Measurements from ENCODE around the gene SYCE3. TPM values are rescaled to one million over a fixed set of nuclear protein-coding genes. Genes with fewer than 3 reads are reported as not detected.

Gene SYCE3
- total and polyA plus RNA-seq, 2 donors (not counting 3 experiments of a cell fraction or from before 2014, with no cell fraction given), result not detected

GRCh38 chr22:50563413-50564160 is 868 bp upstream of the SYCE3 start:
- no peak overlapping the region for H3K4me2 ChIP-seq (ENCODE audit: insufficient read depth, low read length)
- no peaks in the 10 kb centered on the region for H3K9me1 ChIP-seq (replicated peaks; ENCODE audit: control insufficient read depth, extremely low read depth, insufficient read depth, low read length)
- H3K4me1 ChIP-seq (ENCODE audit: control insufficient read depth, extremely low read depth, insufficient read depth, low read length), result peaks cover 5% of the 10 kb centered on the region
- H4K20me1 ChIP-seq (replicated peaks; ENCODE audit: control insufficient read depth, extremely low read depth, insufficient read depth, low read length), result no peaks in the 10 kb centered on the region
- no peaks in the 10 kb centered on the region for H3K79me2 ChIP-seq (ENCODE audit: control insufficient read depth, insufficient read depth, low read length)
- no peaks in the 10 kb centered on the region for H3K9me3 ChIP-seq (replicated peaks; ENCODE audit: control insufficient read depth, insufficient read depth, low read length)
- H3K27ac ChIP-seq (ENCODE audit: insufficient read depth, low read depth, low read length), result no peak overlapping the region
- no peak overlapping the region for H3K4me3 ChIP-seq (replicated peaks in 1 of 3; ENCODE audit: insufficient read depth in 1 of 3, low read depth in 1 of 3, low read length in 3 of 3)
- dilution Hi-C loops (cut with MboI; ENCODE audit: extremely low pct_ligation_motif_present, low sequenced_read_pairs), result no loop called here
- POLR2A ChIA-PET, result no interaction called here
- peaks cover 8 to 14% of the 10 kb centered on the region in 2 experiments for H3K27me3 ChIP-seq (ENCODE audit: control insufficient read depth in 2 of 2, insufficient read depth in 2 of 2, low read length in 2 of 2)
- no peaks in the 10 kb centered on the region for H3K36me3 ChIP-seq (ENCODE audit: control insufficient read depth in 2 of 2, extremely low read depth in 1 of 2, insufficient read depth in 2 of 2, low read length in 2 of 2)
- H3K9ac ChIP-seq (replicated peaks; ENCODE audit: extremely low read depth, insufficient read depth, low read length), result no peak overlapping the region
- peak overlapping the region; percentile 78 for H2AFZ ChIP-seq (ENCODE audit: low read depth, low read length)
- intact Hi-C loops (cut with micrococcal nuclease), result no loop called here
- BruUV-seq (replicated peaks), result no TSS peak
- CTCF ChIA-PET, result interaction anchor here (0.6 to 2.2 kb wide), 21 partner anchors 9 to 137 kb away, joined by 3 to 16 read pairs (median 5); partner anchors contain the start of genes KLHDC7B, LMF2, MIOX and NCAPH2
- DNase-seq (ENCODE audit: low read depth, low spot score) (no peak), FAIRE-seq (no peak)
- TF ChIP-seq POLR2A (IDR thresholded peaks at IDR 0.05; ENCODE audit: low read depth, low read length), result no peak
- no peak for TF ChIP-seq CTCF (IDR thresholded peaks at IDR 0.05; ENCODE audit: extremely low read depth in 1 of 2, insufficient read depth in 1 of 2, low read depth in 1 of 2, low read length in 2 of 2)
- no peak for TF ChIP-seq EZH2 (IDR thresholded peaks at IDR 0.05; ENCODE audit: borderline replicate concordance, low read depth, low read length, severe bottlenecking)
- no peak for TF ChIP-seq MAX (IDR thresholded peaks at IDR 0.05; ENCODE audit: insufficient read depth, insufficient read length)
- TF ChIP-seq MYC (IDR thresholded peaks at IDR 0.05; ENCODE audit: low read depth, low read length), result no peak
- no peak for TF ChIP-seq JUN (IDR thresholded peaks at IDR 0.05; ENCODE audit: borderline replicate concordance, insufficient read depth, insufficient read length, low read depth)
- no peak for TF ChIP-seq POLR2AphosphoS5 (IDR thresholded peaks at IDR 0.05; ENCODE audit: insufficient read depth, low read depth, low read length)
- TF ChIP-seq GATA2 (IDR thresholded peaks at IDR 0.05; ENCODE audit: insufficient read depth, insufficient read length, low read depth, low read length), result no peak
- no peak for TF ChIP-seq FOS (IDR thresholded peaks at IDR 0.05; ENCODE audit: borderline replicate concordance, insufficient read depth, low read length)
